Endometrium (tissue), 2 donors: ENCODE measurements around the gene WNT1.

Source experiments
- FAIRE-seq: peaks from 2 replicates; lab custom pipeline; 2012; peaks lifted over from hg19 to GRCh38; lab: Jason Lieb, UNC
- donor health status: control.
- donor health status: control.

The WNT1 gene

GRCh38 chr12:48980953-48981756 lies 3.0 kb downstream of the WNT1 start:
- FAIRE-seq: no peak

GRCh38 chr12:48981757-48982157 lies 3.6 kb downstream of the WNT1 start:
- no peak for FAIRE-seq

GRCh38 chr12:48982397-48983080 lies 4.4 kb downstream of the WNT1 start:
- FAIRE-seq: no peak

GRCh38 chr12:48985475-48985897 lies 7.4 kb downstream of the WNT1 start:
- FAIRE-seq: no peak

- no peak for FAIRE-seq
Observed at GRCh38 chr12:48985901-48986300, 7.8 kb downstream of the WNT1 start.

GRCh38 chr12:48986720-48987291 lies 8.7 kb downstream of the WNT1 start:
- no peak for FAIRE-seq

GRCh38 chr12:48988030-48988649 lies 10.0 kb downstream of the WNT1 start:
- no peak for FAIRE-seq

GRCh38 chr12:48990552-48990951 lies 12.4 kb downstream of the WNT1 start:
- no peak for FAIRE-seq

GRCh38 chr12:48991247-48992050 lies 13.3 kb downstream of the WNT1 start:
- no peak for FAIRE-seq

- FAIRE-seq: no peak
Observed at GRCh38 chr12:48993787-48994186, 15.7 kb downstream of the WNT1 start.

GRCh38 chr12:48994224-48995085 lies 16.3 kb downstream of the WNT1 start:
- FAIRE-seq: no peak

GRCh38 chr12:48995086-48995879 lies 17.2 kb downstream of the WNT1 start:
- peak; percentile 41 for FAIRE-seq

GRCh38 chr12:48996794-48997718 lies 18.9 kb downstream of the WNT1 start:
- no peak for FAIRE-seq

GRCh38 chr12:48997719-48998496 lies 19.8 kb downstream of the WNT1 start:
- FAIRE-seq: no peak

GRCh38 chr12:48998497-48999353 lies 20.6 kb downstream of the WNT1 start:
- FAIRE-seq: no peak

GRCh38 chr12:48999371-49000131 lies 21.4 kb downstream of the WNT1 start, which contains the start of gene DDN:
DDN (minus strand) TSS chr12:48999375; CDS start chr12:48999287, 88 bp downstream.
- FAIRE-seq: no peak
